Measurements from ENCODE around the gene SPNS3. TPM values are rescaled to one million over a fixed set of nuclear protein-coding genes. Genes with fewer than 3 reads are reported as not detected.

The SPNS3 gene
- total RNA-seq, 4 donors from 2014 or later, result 0.16 to 0.56 TPM; not detected in 2

DNA sequence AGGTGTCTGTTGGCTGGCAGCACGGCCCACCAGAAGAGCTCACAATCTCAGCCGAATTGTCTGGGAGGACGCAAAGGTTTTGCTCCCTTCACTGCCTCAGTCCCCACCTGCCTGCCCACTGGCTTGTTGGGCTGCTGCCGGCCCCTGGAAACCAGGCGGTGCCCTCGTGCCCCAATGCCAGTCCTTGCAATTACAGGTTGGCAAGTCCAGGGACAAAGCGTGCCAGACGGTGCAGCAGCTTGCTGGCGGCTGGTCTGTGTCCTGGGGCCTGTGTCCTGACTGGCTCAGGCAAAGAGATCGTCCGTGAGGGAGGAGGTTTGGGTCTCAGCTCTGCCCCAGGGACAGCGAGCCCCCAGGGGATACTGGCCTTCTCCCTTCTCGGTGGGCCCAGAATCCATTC is 40.4 kb downstream of the SPNS3 start:
- H3K4me3 ChIP-seq (ENCODE audit: low read depth, poor library complexity, severe bottlenecking), result no peak overlapping the region
- intact Hi-C loops (cut with DNase I; ENCODE audit: low total_unique reads), result no loop called here
- 54 to 66% methylated on average over 11 to 12 of the region's 13 CpGs for WGBS, 2 donors
- no peak for DNase-seq (ENCODE audit: low spot score in 2 of 2)
- TF ChIP-seq POLR2A (IDR thresholded peaks at IDR 0.05) (no peak), CTCF (IDR thresholded peaks at IDR 0.05) (no peak)

DNA sequence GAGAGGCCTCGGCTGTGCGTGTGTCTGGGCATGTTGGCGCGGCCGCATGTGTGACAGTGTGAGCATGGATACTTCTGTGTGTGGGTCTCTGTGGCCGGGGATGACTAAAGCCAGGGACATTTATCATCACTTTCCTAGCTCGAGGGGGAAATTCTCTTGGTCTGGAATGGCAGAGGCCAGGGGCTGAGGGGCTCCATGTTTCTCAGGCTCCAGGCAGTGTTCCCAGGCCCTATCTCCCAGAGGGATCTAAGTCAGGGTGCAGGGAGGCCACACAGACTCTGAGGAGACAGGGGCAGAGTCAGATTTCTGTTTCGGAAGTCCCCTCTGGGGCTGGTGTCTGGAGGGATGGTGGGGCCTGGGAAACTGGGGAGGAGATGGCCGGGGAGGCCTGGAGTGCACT is 41.3 kb downstream of the SPNS3 start:
- no peak overlapping the region for H3K4me3 ChIP-seq (ENCODE audit: low read depth, poor library complexity, severe bottlenecking)
- intact Hi-C loops (cut with DNase I; ENCODE audit: low total_unique reads), result no loop called here
- 80 to 81% methylated on average over 9 of the region's 9 CpGs for WGBS, 2 donors
- TF ChIP-seq CTCF (IDR thresholded peaks at IDR 0.05) (no peak), POLR2A (IDR thresholded peaks at IDR 0.05) (no peak)
- no peak for DNase-seq (ENCODE audit: low spot score in 2 of 2)

GRCh38 chr17:4475463-4475862 is 41.7 kb downstream of the SPNS3 start:
- no peak for TF ChIP-seq CTCF (IDR thresholded peaks at IDR 0.05)
- no peak for TF ChIP-seq POLR2A (IDR thresholded peaks at IDR 0.05)
- no peak for DNase-seq (ENCODE audit: low spot score in 2 of 2)
- intact Hi-C loops (cut with DNase I; ENCODE audit: low total_unique reads), result no loop called here
- no peak overlapping the region for H3K4me3 ChIP-seq (ENCODE audit: low read depth, poor library complexity, severe bottlenecking)
- WGBS, 2 donors, result 66 to 84% methylated on average over 7 of the region's 7 CpGs

DNA sequence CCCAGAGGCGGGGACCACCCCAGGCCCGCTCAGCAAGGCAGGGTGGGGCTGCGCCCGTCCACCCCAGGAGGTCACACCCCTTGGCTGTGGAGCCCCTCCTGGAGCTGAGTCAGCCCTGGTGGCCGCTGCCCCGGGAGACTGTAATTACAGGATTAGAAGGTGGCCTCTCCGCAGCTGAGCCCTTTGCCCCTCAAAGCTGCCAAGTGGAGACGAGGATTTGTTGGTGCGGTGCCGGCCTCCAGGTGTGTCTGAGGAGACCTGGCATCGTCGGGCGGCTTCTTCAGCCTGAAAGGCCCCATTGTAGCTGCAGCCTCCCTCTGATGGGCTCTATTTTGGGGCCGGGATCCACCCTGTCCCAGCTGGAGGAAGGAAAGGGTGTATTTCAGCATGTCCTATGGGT is 42.3 kb downstream of the SPNS3 start:
- TF ChIP-seq CTCF (IDR thresholded peaks at IDR 0.05) (no peak), POLR2A (IDR thresholded peaks at IDR 0.05) (no peak)
- 62 to 64% methylated on average over 11 to 14 of the region's 14 CpGs for WGBS, 2 donors
- DNase-seq (ENCODE audit: low spot score in 2 of 2), result no peak
- H3K4me3 ChIP-seq (ENCODE audit: low read depth, poor library complexity, severe bottlenecking), result no peak overlapping the region
- intact Hi-C loops (cut with DNase I; ENCODE audit: low total_unique reads), result no loop called here

DNA sequence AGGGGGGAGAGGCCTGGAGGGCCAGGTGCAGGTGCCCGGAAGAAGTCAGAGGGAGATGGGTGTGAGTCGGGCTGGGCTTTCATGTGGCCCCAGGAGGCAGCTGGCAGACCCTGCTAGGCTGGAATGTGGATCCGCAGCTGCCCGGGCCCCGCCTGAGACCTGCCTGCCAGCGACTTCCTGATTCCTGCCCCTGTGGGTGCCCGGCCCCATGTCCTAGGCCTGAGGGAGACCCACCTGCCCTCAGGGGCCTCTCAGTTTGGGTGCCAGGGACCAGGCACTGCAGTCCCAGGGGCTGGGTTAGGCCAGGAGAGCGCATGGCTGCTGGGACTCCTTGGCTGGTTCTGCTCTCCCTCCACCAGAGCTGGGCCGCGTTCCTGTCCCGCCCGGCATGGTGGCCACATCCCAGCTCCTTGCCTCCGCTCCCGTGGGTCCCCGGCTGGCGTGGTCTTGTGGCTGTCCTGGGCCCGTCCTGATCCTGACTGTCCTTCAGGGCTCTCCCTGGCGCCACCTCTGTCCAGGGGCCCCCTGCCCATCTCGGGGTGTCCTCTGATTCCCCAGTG is 42.9 kb downstream of the SPNS3 start:
- intact Hi-C loops (cut with DNase I; ENCODE audit: low total_unique reads), result no loop called here
- TF ChIP-seq CTCF (IDR thresholded peaks at IDR 0.05), result no peak
- no peak for TF ChIP-seq POLR2A (IDR thresholded peaks at IDR 0.05)
- H3K4me3 ChIP-seq (ENCODE audit: low read depth, poor library complexity, severe bottlenecking), result no peak overlapping the region
- DNase-seq (ENCODE audit: low spot score in 2 of 2), result no peak
- 60 to 63% methylated on average over 3 to 18 of the region's 19 CpGs for WGBS, 2 donors

DNA sequence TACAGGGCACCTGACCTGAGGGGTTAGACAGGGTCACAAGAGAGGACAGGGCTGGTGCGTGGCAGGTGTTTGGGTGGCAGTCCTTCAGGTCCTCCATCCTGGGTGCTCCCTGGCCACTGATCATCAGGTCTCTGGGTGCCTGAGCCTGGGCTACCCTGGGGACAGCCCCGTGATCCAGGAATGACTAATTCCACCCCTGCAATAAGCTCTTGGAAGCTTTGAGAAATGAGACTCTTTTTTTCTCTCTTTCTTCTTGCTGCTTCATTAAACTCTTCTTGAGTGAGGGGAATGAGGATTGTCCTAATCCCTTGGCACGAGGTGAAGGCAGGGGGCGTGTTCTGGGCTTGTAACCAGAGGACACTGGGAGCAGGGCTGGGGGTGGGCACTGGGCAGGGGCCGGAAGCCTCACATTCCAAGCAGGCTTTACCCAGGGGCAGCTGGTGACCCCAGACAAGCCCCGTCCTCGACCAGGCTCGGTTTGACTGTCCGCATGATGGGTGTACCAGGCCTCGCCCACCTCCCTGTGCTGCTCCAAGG is 43.6 kb downstream of the SPNS3 start:
- intact Hi-C loops (cut with DNase I; ENCODE audit: low total_unique reads), result no loop called here
- 69 to 76% methylated on average over 5 to 10 of the region's 10 CpGs for WGBS, 2 donors
- no peak for DNase-seq (ENCODE audit: low spot score in 2 of 2)
- TF ChIP-seq POLR2A (IDR thresholded peaks at IDR 0.05) (no peak), CTCF (IDR thresholded peaks at IDR 0.05) (no peak)
- H3K4me3 ChIP-seq (ENCODE audit: low read depth, poor library complexity, severe bottlenecking), result no peak overlapping the region

Data from lower leg skin (tissue), 4 donors.